HepG2 (cell line): ENCODE results near the gene IGF2BP3. TPM values are rescaled to one million over a fixed set of nuclear protein-coding genes. Genes with fewer than 3 reads are reported as not detected.

ENCODE experiments used
- ATAC-seq: fragments of 200-7000 bp; cut with Tn5 transposase; 3 replicates; pipeline ENCODE4 v1.9.1; 2020; ENCODE audit warnings: mild to moderate bottlenecking, moderate library complexity
- BruUV-seq: library from RNA; stranded (reverse); fragments of 400-500 nt; replicated peaks from 2 replicates; lab custom pipeline; 2021; lab: Mats Ljungman, UMichigan
- CTCF ChIA-PET: fragments of 300-600 bp; formaldehyde crosslinking; extraction: SDS; loops from one replicate; lab custom pipeline; 2021; ENCODE audit warnings: low total read pairs, inconsistent platforms, low intra/inter-chr PET ratio; lab: Yijun Ruan, JAX
- POLR2A ChIA-PET: fragments of 350-600 bp; sonication (Branson Sonifier 250); formaldehyde crosslinking; loops from one replicate; lab custom pipeline; 2020; ENCODE audit warnings: antibody characterized with exemption, inconsistent platforms; lab: Yijun Ruan, JAX
- DNase-seq: peaks from one replicate; pipeline ENCODE4 v3.0.0-alpha.2; 2015; ENCODE audit warnings: low spot score
- FAIRE-seq: peaks from 3 replicates; lab custom pipeline; 2011; peaks lifted over from hg19 to GRCh38; lab: Jason Lieb, UNC
- H2AFZ ChIP-seq: one replicate; pipeline ENCODE4 v1.6.1; 2011; ENCODE audit warnings: low read length, inconsistent platforms
- H3K27ac ChIP-seq: fragments of 300-600 bp; 3 replicates; pipeline ENCODE4 v1.8.0; 2011; ENCODE audit warnings: mixed run types, mild to moderate bottlenecking, mixed read lengths, low read length, inconsistent platforms; ENCODE audit not compliant: insufficient read depth; ENCODE audit errors: extremely low read length
- H3K27me3 ChIP-seq, 2 experiments: fragments of 200-600 bp in 1 of 2; 2 replicates in 1 of 2; 3 replicates in 1 of 2; pipeline versions ENCODE4 v1.6.0 to v1.8.0; 2011; ENCODE audit warnings: low read length in 2 of 2, mild to moderate bottlenecking in 2 of 2, moderate library complexity in 2 of 2, inconsistent platforms in 1 of 2; ENCODE audit not compliant: insufficient read depth in 2 of 2, control insufficient read depth in 1 of 2
- H3K36me3 ChIP-seq, 2 experiments: fragments of 200-600 bp in 1 of 2; replicated peaks in 1 of 2; 2 replicates in 1 of 2; 3 replicates in 1 of 2; pipeline versions ENCODE4 v1.5.1 to v1.8.0; 2011; ENCODE audit warnings: low read length in 2 of 2, inconsistent platforms in 1 of 2; ENCODE audit not compliant: insufficient read depth in 2 of 2, control insufficient read depth in 1 of 2
- H3K4me1 ChIP-seq: 2 replicates; pipeline ENCODE4 v1.5.1; 2012; ENCODE audit warnings: low read length, inconsistent platforms; ENCODE audit not compliant: insufficient read depth
- H3K4me2 ChIP-seq: 2 replicates; pipeline ENCODE4 v1.6.0; 2011; ENCODE audit warnings: low read depth, low read length, inconsistent platforms
- H3K4me3 ChIP-seq, 3 experiments: fragments of 200-600 bp in 1 of 3; sonication (generic), shearing (Covaris generic) in 1 of 3; replicated peaks in 1 of 3; 2 replicates each; pipeline ENCODE4 v1.5.1; 2011 to 2016; ENCODE audit warnings: low read length in 3 of 3, inconsistent platforms in 2 of 3, low read depth in 2 of 3, mild to moderate bottlenecking in 2 of 3, control low read depth in 1 of 3, mixed read lengths in 1 of 3; ENCODE audit not compliant: insufficient read depth in 1 of 3
- H3K79me2 ChIP-seq: one replicate; pipeline ENCODE4 v1.6.1; 2011; ENCODE audit warnings: low read length, inconsistent platforms; ENCODE audit not compliant: insufficient read depth
- H3K9ac ChIP-seq: 2 replicates; pipeline ENCODE4 v1.6.0; 2011; ENCODE audit warnings: mild to moderate bottlenecking, low read depth, low read length, inconsistent platforms; ENCODE audit not compliant: insufficient read depth
- H3K9me3 ChIP-seq: 2 replicates; pipeline ENCODE4 v1.5.1; 2012; ENCODE audit warnings: mild to moderate bottlenecking, low read length
- H4K20me1 ChIP-seq: 2 replicates; pipeline ENCODE4 v1.6.0; 2011; ENCODE audit warnings: inconsistent platforms, mild to moderate bottlenecking, low read length, moderate library complexity; ENCODE audit not compliant: insufficient read depth
- CREB1 ChIP-seq, 2 experiments: fragments of 450-650 bp in 1 of 2; IDR thresholded peaks; 2 replicates each; pipeline ENCODE4 v1.6.1; 2016 to 2017; ENCODE audit warnings: control low read depth in 1 of 2, mild to moderate bottlenecking in 1 of 2, missing compliant biosample characterization in 1 of 2, missing genetic modification characterization in 1 of 2
- ESRRA ChIP-seq: sonication (generic); formaldehyde crosslinking; IDR thresholded peaks from 2 replicates; pipeline ENCODE4 v1.5.1; 2020; ENCODE audit warnings: mild to moderate bottlenecking, low read depth, missing genetic modification reagents
- HDAC6 ChIP-seq: fragments of 200-600 bp; sonication (generic); IDR thresholded peaks from 2 replicates; pipeline ENCODE4 v1.7.0; 2017; ENCODE audit warnings: mild to moderate bottlenecking, antibody characterized with exemption, low read length, low read depth
- KLF15 ChIP-seq: sonication (generic); formaldehyde crosslinking; IDR thresholded peaks from 2 replicates; pipeline ENCODE4 v1.8.1; 2023; ENCODE audit warnings: borderline replicate concordance, mild to moderate bottlenecking, inconsistent platforms, missing genetic modification reagents, mixed read lengths
- RARG ChIP-seq: sonication (generic); formaldehyde crosslinking; IDR thresholded peaks from 2 replicates; pipeline ENCODE4 v1.4.0; 2020; ENCODE audit warnings: low read depth, mild to moderate bottlenecking, missing genetic modification reagents
- REPIN1 ChIP-seq: sonication (generic); formaldehyde crosslinking; IDR thresholded peaks from 2 replicates; pipeline ENCODE4 v1.8.0; 2022; ENCODE audit warnings: missing genetic modification reagents, low read depth, mild to moderate bottlenecking, borderline replicate concordance
- REXO4 ChIP-seq: sonication (generic); formaldehyde crosslinking; IDR thresholded peaks from 2 replicates; pipeline ENCODE4 v1.8.0; 2022; ENCODE audit warnings: missing genetic modification reagents, mild to moderate bottlenecking, borderline replicate concordance
- SAFB2 ChIP-seq: sonication (generic); formaldehyde crosslinking; IDR thresholded peaks from 2 replicates; pipeline ENCODE4 v1.5.1; 2020; ENCODE audit warnings: missing genetic modification reagents, low read depth, mild to moderate bottlenecking, borderline replicate concordance
- THAP11 ChIP-seq: IDR thresholded peaks from 2 replicates; pipeline ENCODE4 v1.6.1; 2016; ENCODE audit warnings: missing biosample characterization, missing genetic modification reagents
- ZBTB20 ChIP-seq: sonication (generic); formaldehyde crosslinking; IDR thresholded peaks from 2 replicates; pipeline ENCODE4 v1.8.1; 2023; ENCODE audit warnings: missing genetic modification reagents, low read depth, mild to moderate bottlenecking, borderline replicate concordance
- ZNF703 ChIP-seq: sonication (generic); formaldehyde crosslinking; IDR thresholded peaks from 2 replicates; pipeline ENCODE4 v1.5.1; 2020; ENCODE audit warnings: missing genetic modification reagents, mild to moderate bottlenecking, moderate library complexity, borderline replicate concordance
- ZNF746 ChIP-seq: sonication (generic); formaldehyde crosslinking; IDR thresholded peaks from 2 replicates; pipeline ENCODE4 v1.8.0; 2022; ENCODE audit warnings: mild to moderate bottlenecking, missing genetic modification reagents
- WGBS: methylation state at CpG from one replicate; pipeline ENCODE4 v1.1.6; 2017; ENCODE audit warnings: low lambda C conversion rate; 5-methylcytosine and 5-hydroxymethylcytosine counted together
- in situ Hi-C: cut with HindIII; loops from 2 replicates; pipeline ENCODE4 v1.10.0; 2017; ENCODE audit warnings: low pct_unique_long_range_greater_than_20kb; ENCODE audit not compliant: extremely low pct_ligation_motif_present
- intact Hi-C: fragments of 100-400 bp; cut with micrococcal nuclease; formaldehyde crosslinking; loops from one replicate; pipeline ENCODE4 v1.10.0; 2022; ENCODE audit not compliant: unreplicated experiment
- polyA plus RNA-seq, 8 experiments: library from polyadenylated mRNA; depleted of rRNA in 3 of 8; stranded (reverse) in 7 of 8; unstranded in 1 of 8; fragments of >200 nt; fragmentation: Illumina TruSeq in 4 of 8; extraction: Trizol in 4 of 8; gene quantifications; 2 replicates each; pipeline versions ENCODE4 v1.2.1 to v1.2.3, GENCODE V29; 2011 to 2016; ENCODE audit warnings: low read depth in 4 of 8, missing spikeins in 1 of 8, mixed read lengths in 1 of 8; ENCODE audit not compliant: insufficient read depth in 1 of 8
- total RNA-seq, 5 experiments: library from RNA; depleted of rRNA; stranded (reverse); fragments of >200 nt; fragmentation: Illumina TruSeq; extraction: Trizol; gene quantifications; 2 replicates each; pipeline ENCODE4 v1.2.3, GENCODE V29; 2016; ENCODE audit warnings: low read depth in 1 of 5
- TF ChIP-seq, protein P1 (sequence below): IDR thresholded peaks from 2 replicates; pipeline ENCODE4 v1.6.1; 2018; ENCODE audit warnings: missing genetic modification reagents, mild to moderate bottlenecking, missing compliant biosample characterization

Gene IGF2BP3
- total and polyA plus RNA-seq, 2 of the 13 experiments (the other 11 are each of a cell fraction or from before 2014, with no cell fraction given): 37.7 to 39.5 TPM

DNA sequence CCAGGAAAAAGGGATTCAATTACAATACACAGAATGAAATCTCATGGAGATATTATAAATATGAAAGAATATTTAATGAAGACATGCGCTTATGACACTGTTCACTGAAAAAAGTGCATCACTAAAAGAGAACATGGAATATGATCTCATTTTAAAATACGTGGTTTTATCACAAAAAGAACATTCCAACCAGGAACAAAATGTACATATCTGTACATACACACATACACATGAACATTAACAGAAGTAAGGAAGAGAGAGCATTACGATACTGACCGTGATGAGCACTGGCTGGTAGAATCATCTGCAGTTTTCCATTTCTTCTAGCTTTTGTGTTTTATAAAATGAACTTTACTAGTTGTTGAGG, 39.4 kb downstream of the IGF2BP3 start:
- no peak overlapping the region for H3K4me2 ChIP-seq
- peaks cover 28% of the 10 kb centered on the region for H3K4me1 ChIP-seq
- ChIA-PET POLR2A (no interaction called here), CTCF (interaction anchor here (0.8 to 1.9 kb wide), 4 partner anchors 32 to 158 kb away, joined by 3 to 8 read pairs (median 4); no protein-coding TSS in a partner anchor)
- H3K4me3 ChIP-seq: no peak overlapping the region
- peaks cover 6% of the 10 kb centered on the region; the same call in 1 of the 2 replicates for H4K20me1 ChIP-seq
- no TSS peak for BruUV-seq
- ATAC-seq (no peak), DNase-seq (no peak), FAIRE-seq (peak; percentile 4)
- H3K9me3 ChIP-seq: no peaks in the 10 kb centered on the region
- TF ChIP-seq CREB1 (IDR thresholded peaks at IDR 0.05) (no peak), CREB1 (CRISPR knock-in tag; IDR thresholded peaks at IDR 0.05) (no peak), ZNF746 (no peak), SAFB2 (no peak), REXO4 (no peak), THAP11 (CRISPR knock-in tag) (no peak), HDAC6 (no peak), ZNF703 (CRISPR knock-in tag) (no peak), RARG (CRISPR knock-in tag) (no peak), ZBTB20 (no peak), KLF15 (CRISPR knock-in tag) (no peak), ESRRA (no peak), REPIN1 (CRISPR knock-in tag) (no peak)
- TF ChIP-seq, protein P1, sequence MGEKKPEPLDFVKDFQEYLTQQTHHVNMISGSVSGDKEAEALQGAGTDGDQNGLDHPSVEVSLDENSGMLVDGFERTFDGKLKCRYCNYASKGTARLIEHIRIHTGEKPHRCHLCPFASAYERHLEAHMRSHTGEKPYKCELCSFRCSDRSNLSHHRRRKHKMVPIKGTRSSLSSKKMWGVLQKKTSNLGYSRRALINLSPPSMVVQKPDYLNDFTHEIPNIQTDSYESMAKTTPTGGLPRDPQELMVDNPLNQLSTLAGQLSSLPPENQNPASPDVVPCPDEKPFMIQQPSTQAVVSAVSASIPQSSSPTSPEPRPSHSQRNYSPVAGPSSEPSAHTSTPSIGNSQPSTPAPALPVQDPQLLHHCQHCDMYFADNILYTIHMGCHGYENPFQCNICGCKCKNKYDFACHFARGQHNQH (CRISPR knock-in tag): no peak
- H3K27ac ChIP-seq: no peak overlapping the region
- H3K36me3 ChIP-seq: no peaks in the 10 kb centered on the region; a peak in 1 of 5 replicates
- H3K79me2 ChIP-seq: peaks cover 82% of the 10 kb centered on the region
- 93% methylated on average over 4 of the region's 4 CpGs for WGBS
- H3K9ac ChIP-seq: no peak overlapping the region
- intact Hi-C loops: loop anchor here (5.0 to 10.0 kb wide), 3 partner anchors 74 to 156 kb away; no protein-coding TSS in a partner anchor
- no peak overlapping the region for H2AFZ ChIP-seq
- in situ Hi-C loops: loop anchor here (5.0 kb wide), 1 partner anchor 76 kb away; no protein-coding TSS in a partner anchor
- H3K27me3 ChIP-seq: no peaks in the 10 kb centered on the region
